ENCODE measurements around the gene CLMN. TPM values are rescaled to one million over a fixed set of nuclear protein-coding genes. Genes with fewer than 3 reads are reported as not detected.

The CLMN gene
- total and polyA plus RNA-seq, 2 experiments from 2014 or later, result 3.2 to 5.7 TPM

DNA sequence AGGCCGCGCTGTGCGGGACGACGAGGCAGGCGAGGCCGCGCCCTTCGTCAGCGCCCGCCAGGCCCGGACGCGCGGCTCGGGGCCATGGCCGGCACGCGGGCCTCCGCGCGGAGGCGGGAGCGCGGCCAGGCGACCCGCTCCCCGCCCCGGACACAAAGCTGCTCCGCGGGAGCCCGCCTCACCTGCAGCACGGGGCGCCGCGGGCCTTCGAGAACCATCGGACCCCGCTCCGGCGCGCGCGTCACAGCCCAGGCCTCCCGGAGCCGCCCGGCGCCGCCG is 162.7 kb downstream of the CLMN start (continued):
- TF ChIP-seq REST (IDR thresholded peaks at IDR 0.05; ENCODE audit: unreplicated experiment), result no peak
- no peak for TF ChIP-seq ETS1 (IDR thresholded peaks at IDR 0.05)
- TF ChIP-seq EZH2 (IDR thresholded peaks at IDR 0.05; ENCODE audit: low read depth, unreplicated experiment), result no peak
- no peak for TF ChIP-seq POLR2AphosphoS5 (IDR thresholded peaks at IDR 0.05; ENCODE audit: low read depth)
- no peak for TF ChIP-seq EZH2phosphoT487 (IDR thresholded peaks at IDR 0.05; ENCODE audit: unreplicated experiment)
- no peak for TF ChIP-seq JUNB (IDR thresholded peaks at IDR 0.05; ENCODE audit: unreplicated experiment)
- TF ChIP-seq STAT1 (IDR thresholded peaks at IDR 0.05; ENCODE audit: unreplicated experiment), result no peak

GRCh38 chr14:95156161-95157047 is 163.3 kb downstream of the CLMN start:
- DNase-seq (ENCODE audit: low spot score) (no peak), ATAC-seq (peak; percentile 9)
- Mint-ChIP-seq H3K4me3 (peak overlapping the region; percentile 87), H3K4me1 (peaks cover 40% of the 10 kb centered on the region), H3K27ac (no peak overlapping the region), H3K9me3 (no peaks in the 10 kb centered on the region), H3K36me3 (ENCODE audit: low read depth) (no peaks in the 10 kb centered on the region; the same call in 2 of the 3 replicates), H3K27me3 (ENCODE audit: insufficient read depth, low read depth, poor library complexity) (peaks cover 3% of the 10 kb centered on the region)
- Histone ChIP-seq H3K4me2 (peak overlapping the region; percentile 95), H3K36me3 (ENCODE audit: insufficient read depth) (no peaks in the 10 kb centered on the region), H3K4me3 (peak overlapping the region; percentile 76), H3K79me2 (replicated peaks; ENCODE audit: insufficient read depth) (peaks cover 54% of the 10 kb centered on the region), H3K27me3 (ENCODE audit: insufficient read depth) (no peaks in the 10 kb centered on the region), H3K9me2 (ENCODE audit: insufficient read depth) (0 out of 2 replicates have a peak, but pooled peaks cover under 1% of the 10 kb centered on the region), H3K27ac (ENCODE audit: low read depth) (no peak overlapping the region), H4K20me1 (replicated peaks; ENCODE audit: insufficient read depth) (no peaks in the 10 kb centered on the region; the same call in 1 of the 2 replicates), H2AFZ (peak overlapping the region; percentile 86), H3K4me1 (ENCODE audit: insufficient read depth) (peaks cover 31% of the 10 kb centered on the region), H3F3A (replicated peaks; ENCODE audit: low read depth) (no peaks in the 10 kb centered on the region)
- no peak for TF ChIP-seq NANOG (IDR thresholded peaks at IDR 0.05; ENCODE audit: borderline replicate concordance)
- TF ChIP-seq EZH2 (IDR thresholded peaks at IDR 0.05; ENCODE audit: low read depth, unreplicated experiment), result no peak
- TF ChIP-seq CREB1 (CRISPR knock-in tag; IDR thresholded peaks at IDR 0.05; ENCODE audit: low read depth), result no peak
- TF ChIP-seq, protein P1, sequence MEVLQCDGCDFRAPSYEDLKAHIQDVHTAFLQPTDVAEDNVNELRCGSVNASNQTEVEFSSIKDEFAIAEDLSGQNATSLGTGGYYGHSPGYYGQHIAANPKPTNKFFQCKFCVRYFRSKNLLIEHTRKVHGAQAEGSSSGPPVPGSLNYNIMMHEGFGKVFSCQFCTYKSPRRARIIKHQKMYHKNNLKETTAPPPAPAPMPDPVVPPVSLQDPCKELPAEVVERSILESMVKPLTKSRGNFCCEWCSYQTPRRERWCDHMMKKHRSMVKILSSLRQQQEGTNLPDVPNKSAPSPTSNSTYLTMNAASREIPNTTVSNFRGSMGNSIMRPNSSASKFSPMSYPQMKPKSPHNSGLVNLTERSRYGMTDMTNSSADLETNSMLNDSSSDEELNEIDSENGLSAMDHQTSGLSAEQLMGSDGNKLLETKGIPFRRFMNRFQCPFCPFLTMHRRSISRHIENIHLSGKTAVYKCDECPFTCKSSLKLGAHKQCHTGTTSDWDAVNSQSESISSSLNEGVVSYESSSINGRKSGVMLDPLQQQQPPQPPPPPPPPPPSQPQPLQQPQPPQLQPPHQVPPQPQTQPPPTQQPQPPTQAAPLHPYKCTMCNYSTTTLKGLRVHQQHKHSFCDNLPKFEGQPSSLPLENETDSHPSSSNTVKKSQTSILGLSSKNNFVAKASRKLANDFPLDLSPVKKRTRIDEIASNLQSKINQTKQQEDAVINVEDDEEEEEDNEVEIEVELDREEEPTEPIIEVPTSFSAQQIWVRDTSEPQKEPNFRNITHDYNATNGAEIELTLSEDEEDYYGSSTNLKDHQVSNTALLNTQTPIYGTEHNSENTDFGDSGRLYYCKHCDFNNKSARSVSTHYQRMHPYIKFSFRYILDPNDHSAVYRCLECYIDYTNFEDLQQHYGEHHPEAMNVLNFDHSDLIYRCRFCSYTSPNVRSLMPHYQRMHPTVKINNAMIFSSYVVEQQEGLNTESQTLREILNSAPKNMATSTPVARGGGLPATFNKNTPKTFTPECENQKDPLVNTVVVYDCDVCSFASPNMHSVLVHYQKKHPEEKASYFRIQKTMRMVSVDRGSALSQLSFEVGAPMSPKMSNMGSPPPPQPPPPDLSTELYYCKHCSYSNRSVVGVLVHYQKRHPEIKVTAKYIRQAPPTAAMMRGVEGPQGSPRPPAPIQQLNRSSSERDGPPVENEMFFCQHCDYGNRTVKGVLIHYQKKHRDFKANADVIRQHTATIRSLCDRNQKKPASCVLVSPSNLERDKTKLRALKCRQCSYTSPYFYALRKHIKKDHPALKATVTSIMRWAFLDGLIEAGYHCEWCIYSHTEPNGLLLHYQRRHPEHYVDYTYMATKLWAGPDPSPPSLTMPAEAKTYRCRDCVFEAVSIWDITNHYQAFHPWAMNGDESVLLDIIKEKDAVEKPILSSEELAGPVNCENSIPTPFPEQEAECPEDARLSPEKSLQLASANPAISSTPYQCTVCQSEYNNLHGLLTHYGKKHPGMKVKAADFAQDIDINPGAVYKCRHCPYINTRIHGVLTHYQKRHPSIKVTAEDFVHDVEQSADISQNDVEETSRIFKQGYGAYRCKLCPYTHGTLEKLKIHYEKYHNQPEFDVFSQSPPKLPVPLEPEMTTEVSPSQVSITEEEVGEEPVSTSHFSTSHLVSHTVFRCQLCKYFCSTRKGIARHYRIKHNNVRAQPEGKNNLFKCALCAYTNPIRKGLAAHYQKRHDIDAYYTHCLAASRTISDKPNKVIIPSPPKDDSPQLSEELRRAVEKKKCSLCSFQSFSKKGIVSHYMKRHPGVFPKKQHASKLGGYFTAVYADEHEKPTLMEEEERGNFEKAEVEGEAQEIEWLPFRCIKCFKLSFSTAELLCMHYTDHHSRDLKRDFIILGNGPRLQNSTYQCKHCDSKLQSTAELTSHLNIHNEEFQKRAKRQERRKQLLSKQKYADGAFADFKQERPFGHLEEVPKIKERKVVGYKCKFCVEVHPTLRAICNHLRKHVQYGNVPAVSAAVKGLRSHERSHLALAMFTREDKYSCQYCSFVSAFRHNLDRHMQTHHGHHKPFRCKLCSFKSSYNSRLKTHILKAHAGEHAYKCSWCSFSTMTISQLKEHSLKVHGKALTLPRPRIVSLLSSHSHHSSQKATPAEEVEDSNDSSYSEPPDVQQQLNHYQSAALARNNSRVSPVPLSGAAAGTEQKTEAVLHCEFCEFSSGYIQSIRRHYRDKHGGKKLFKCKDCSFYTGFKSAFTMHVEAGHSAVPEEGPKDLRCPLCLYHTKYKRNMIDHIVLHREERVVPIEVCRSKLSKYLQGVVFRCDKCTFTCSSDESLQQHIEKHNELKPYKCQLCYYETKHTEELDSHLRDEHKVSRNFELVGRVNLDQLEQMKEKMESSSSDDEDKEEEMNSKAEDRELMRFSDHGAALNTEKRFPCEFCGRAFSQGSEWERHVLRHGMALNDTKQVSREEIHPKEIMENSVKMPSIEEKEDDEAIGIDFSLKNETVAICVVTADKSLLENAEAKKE (CRISPR knock-in tag; IDR thresholded peaks at IDR 0.05), result no peak
- TF ChIP-seq JUNB (IDR thresholded peaks at IDR 0.05; ENCODE audit: unreplicated experiment), result no peak
- TF ChIP-seq, protein P2, sequence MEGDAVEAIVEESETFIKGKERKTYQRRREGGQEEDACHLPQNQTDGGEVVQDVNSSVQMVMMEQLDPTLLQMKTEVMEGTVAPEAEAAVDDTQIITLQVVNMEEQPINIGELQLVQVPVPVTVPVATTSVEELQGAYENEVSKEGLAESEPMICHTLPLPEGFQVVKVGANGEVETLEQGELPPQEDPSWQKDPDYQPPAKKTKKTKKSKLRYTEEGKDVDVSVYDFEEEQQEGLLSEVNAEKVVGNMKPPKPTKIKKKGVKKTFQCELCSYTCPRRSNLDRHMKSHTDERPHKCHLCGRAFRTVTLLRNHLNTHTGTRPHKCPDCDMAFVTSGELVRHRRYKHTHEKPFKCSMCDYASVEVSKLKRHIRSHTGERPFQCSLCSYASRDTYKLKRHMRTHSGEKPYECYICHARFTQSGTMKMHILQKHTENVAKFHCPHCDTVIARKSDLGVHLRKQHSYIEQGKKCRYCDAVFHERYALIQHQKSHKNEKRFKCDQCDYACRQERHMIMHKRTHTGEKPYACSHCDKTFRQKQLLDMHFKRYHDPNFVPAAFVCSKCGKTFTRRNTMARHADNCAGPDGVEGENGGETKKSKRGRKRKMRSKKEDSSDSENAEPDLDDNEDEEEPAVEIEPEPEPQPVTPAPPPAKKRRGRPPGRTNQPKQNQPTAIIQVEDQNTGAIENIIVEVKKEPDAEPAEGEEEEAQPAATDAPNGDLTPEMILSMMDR (conservative IDR thresholded peaks at IDR 0.05; ENCODE audit: low read depth in 2 of 2), result no peak
- no peak; the same call in 1 of the 2 replicates for TF ChIP-seq POLR2AphosphoS5 (IDR thresholded peaks at IDR 0.05; ENCODE audit: low read depth)
